ENCODE results near the gene ADAMTS2.

Gene ADAMTS2

DNA sequence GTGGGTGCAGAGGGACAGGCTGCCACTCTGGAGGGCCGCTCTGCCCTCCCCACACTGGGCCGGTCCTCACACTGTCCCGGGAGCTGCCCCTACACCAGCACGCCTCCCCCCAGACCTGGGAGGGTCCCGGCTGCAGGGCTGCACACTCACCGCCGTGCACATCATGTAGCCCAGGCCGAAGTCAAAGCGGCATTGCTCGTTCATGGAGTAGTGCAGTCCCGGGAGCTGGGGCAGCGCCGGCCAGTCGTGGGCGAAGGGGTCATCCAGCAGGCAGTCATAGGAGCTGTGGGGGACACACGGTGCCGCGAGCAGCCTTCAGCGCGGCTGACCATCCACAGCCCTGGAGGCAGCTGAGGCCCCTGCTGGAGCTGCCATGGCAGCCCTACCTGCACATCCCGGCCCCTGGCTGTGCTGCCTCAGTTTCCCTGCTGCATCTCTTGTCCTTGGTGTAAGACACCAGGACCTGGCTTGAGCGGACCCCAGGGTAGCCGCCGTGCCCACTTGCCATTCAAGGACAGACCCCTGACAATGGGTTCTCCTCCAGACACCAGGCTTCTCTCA lies 191.8 kb downstream of the ADAMTS2 start:
- Histone ChIP-seq H3K9me3 (ENCODE audit: insufficient read depth, low read depth, low read length) (no peaks in the 10 kb centered on the region), H3K27ac (ENCODE audit: low read depth, low read length) (no peak overlapping the region), H3K4me1 (ENCODE audit: insufficient read depth, low read length) (no peaks in the 10 kb centered on the region), H3K27me3 (ENCODE audit: insufficient read depth, low read length) (no peaks in the 10 kb centered on the region), H3K9ac (ENCODE audit: low read depth, low read length) (no peak overlapping the region), H3K36me3 (ENCODE audit: insufficient read depth, low read length) (no peaks in the 10 kb centered on the region), H3K4me3 (ENCODE audit: low read length) (no peak overlapping the region)
- 97% methylated on average over 24 of the region's 24 CpGs for WGBS

DNA sequence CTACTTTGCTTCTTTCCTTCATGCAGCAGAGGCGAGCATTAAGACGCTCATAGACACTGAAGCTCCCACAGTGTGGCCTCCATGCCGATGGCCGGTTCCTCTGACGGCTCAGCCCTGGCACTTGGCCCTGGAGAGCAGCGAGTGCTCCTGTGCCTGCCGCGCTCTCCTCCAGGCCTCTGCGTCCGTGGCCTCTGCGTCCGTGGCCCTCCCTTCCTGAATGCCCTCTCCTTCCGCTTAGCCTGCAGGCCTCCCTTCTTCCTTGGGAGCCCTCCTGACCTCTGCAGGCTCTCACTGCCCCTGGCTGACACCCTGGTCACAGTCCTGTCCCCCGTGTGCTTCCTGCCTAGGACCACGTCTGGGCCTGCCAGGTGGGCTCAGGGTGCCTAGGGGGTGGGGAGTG lies 192.3 kb downstream of the ADAMTS2 start:
- no peaks in the 10 kb centered on the region for H3K27me3 ChIP-seq (ENCODE audit: insufficient read depth, low read length)
- H3K27ac ChIP-seq (ENCODE audit: low read depth, low read length), result no peak overlapping the region
- H3K9ac ChIP-seq (ENCODE audit: low read depth, low read length), result no peak overlapping the region
- no peak overlapping the region for H3K4me3 ChIP-seq (ENCODE audit: low read length)
- H3K36me3 ChIP-seq (ENCODE audit: insufficient read depth, low read length), result no peaks in the 10 kb centered on the region
- no peaks in the 10 kb centered on the region for H3K4me1 ChIP-seq (ENCODE audit: insufficient read depth, low read length)
- no peaks in the 10 kb centered on the region for H3K9me3 ChIP-seq (ENCODE audit: insufficient read depth, low read depth, low read length)
- WGBS, result 94% methylated on average over 15 of the region's 15 CpGs

DNA sequence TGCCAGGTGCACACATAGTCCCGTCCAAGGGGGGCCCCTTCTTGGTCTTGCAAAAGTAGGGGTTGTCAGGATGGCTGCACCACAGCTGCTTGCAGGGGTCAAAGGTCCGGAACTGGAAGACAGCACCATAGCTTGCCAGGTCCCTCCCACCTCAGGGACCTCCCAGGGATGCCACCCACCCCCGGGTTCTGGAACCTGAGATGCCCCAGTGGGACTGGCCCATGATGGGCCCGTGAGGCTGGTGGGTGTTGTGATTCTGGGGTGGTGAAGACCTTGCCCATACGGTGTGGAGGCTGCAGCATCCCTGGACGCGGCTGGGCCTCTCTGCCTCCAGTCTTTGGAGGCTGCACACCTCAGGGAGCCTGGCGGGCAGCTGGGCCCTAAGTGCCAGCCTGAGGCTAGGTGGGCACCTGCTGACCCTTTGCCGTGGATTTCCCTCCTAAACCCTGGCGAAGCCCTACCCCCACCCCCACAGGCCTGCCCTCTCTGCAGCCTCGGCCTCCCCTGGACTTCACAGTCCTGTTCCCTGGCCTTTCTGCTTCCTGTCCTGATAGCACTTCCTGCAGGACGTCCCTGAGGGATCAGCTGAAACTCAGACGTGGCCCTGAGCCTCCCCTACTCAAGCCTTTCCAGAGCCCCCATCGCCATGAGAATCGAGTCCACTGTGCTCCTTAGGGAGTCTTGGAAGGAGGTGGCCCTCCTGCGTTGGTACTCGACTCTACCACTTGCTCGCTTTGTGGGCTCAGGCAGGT lies 192.9 kb downstream of the ADAMTS2 start:
- Histone ChIP-seq H3K4me1 (ENCODE audit: insufficient read depth, low read length) (no peaks in the 10 kb centered on the region), H3K27ac (ENCODE audit: low read depth, low read length) (no peak overlapping the region), H3K36me3 (ENCODE audit: insufficient read depth, low read length) (no peaks in the 10 kb centered on the region), H3K4me3 (ENCODE audit: low read length) (no peak overlapping the region), H3K27me3 (ENCODE audit: insufficient read depth, low read length) (no peaks in the 10 kb centered on the region), H3K9ac (ENCODE audit: low read depth, low read length) (no peak overlapping the region), H3K9me3 (ENCODE audit: insufficient read depth, low read depth, low read length) (no peaks in the 10 kb centered on the region)
- WGBS, result 92% methylated on average over 18 of the region's 18 CpGs

DNA sequence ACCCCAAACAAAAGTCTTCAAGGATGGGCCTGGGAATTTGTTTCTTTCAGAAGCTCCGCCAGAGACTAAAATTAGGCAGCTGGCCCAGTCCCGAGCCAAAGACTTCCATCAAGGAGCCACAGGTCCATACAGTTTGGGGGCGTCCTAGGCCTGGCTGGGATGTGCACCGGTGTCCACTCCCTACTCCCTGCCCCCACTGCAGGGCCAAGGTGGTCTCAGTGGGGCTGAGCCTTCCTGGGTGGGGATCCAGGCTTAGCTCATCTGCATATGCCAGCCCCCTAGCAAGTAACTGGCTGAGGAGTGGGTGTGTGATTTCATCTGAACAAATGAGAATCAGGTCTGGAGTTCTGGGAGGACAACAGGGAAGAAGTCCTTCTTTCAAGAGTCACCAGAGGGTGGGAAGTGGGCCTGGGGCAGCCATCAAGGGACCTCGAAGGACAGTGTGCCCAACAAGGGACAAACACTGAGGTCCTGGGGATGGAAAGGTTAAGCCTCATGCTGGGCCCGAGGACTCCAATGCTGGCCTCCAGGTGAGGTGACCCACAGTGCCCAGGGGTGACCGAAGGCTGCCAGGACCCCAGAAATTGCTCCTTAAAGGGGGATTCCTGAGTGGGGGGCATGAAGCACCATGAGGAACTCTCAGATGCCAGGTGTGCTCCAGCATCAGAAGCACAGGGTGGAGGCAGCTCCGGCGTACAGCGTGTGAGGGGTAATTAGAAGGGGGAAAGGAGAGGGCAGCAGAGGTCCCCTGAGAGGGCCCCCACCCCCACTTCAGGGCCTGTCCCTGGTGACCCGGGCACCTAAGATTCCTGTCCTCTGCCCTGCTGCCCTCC lies 193.8 kb downstream of the ADAMTS2 start:
- H3K27me3 ChIP-seq (ENCODE audit: insufficient read depth, low read length), result no peaks in the 10 kb centered on the region
- WGBS, result 93% methylated on average over 11 of the region's 11 CpGs
- no peaks in the 10 kb centered on the region for H3K4me1 ChIP-seq (ENCODE audit: insufficient read depth, low read length)
- no peak overlapping the region for H3K9ac ChIP-seq (ENCODE audit: low read depth, low read length)
- H3K9me3 ChIP-seq (ENCODE audit: insufficient read depth, low read depth, low read length), result no peaks in the 10 kb centered on the region
- H3K27ac ChIP-seq (ENCODE audit: low read depth, low read length), result no peak overlapping the region
- no peak overlapping the region for H3K4me3 ChIP-seq (ENCODE audit: low read length)
- no peaks in the 10 kb centered on the region for H3K36me3 ChIP-seq (ENCODE audit: insufficient read depth, low read length)

DNA sequence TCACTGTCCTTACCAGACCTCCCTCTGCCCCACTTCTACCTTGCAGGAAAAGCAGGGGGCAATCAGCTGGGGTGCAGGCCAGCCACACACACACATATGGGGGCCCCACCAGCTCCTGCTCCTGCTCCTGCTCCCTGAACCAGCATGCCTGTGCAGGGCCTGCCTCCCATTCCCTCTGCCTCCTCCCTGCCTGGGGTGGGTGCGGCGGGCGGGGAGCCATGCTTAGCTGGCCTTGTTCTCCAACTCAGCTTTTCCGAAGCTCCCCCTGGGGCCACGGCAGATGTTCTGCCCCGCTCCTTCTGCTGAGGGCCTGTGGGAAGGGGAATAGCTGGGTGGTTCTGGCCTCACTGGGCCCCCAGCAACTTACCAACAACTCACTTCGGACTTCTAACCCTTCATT lies 195.2 kb downstream of the ADAMTS2 start:
- Histone ChIP-seq H3K4me1 (ENCODE audit: insufficient read depth, low read length) (no peaks in the 10 kb centered on the region), H3K9me3 (ENCODE audit: insufficient read depth, low read depth, low read length) (no peaks in the 10 kb centered on the region), H3K9ac (ENCODE audit: low read depth, low read length) (no peak overlapping the region), H3K27ac (ENCODE audit: low read depth, low read length) (no peak overlapping the region), H3K4me3 (ENCODE audit: low read length) (no peak overlapping the region), H3K36me3 (ENCODE audit: insufficient read depth, low read length) (no peaks in the 10 kb centered on the region), H3K27me3 (ENCODE audit: insufficient read depth, low read length) (no peaks in the 10 kb centered on the region)
- 80% methylated on average over 7 of the region's 7 CpGs for WGBS

DNA sequence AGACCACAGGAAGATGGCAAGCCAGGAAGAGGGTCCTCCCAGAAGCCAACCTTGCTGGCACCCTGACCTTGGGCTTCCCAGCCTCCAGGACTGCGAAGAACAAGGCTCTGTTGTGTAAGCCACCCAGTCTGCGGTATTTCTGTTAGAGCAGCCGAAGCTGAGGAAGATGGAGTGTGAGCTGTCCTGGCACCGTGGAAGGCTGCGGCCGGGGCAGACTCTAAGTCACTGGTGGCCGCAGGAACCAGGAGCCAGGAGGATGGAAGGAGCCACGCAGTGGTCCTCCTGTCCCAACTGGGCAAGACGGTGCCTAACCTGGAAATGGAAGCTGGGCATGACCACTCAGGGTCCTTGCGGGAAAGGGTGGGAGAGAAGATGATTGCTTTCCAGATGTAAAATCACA lies 196.0 kb downstream of the ADAMTS2 start:
- Histone ChIP-seq H3K9me3 (ENCODE audit: insufficient read depth, low read depth, low read length) (no peaks in the 10 kb centered on the region), H3K27me3 (ENCODE audit: insufficient read depth, low read length) (no peaks in the 10 kb centered on the region), H3K36me3 (ENCODE audit: insufficient read depth, low read length) (no peaks in the 10 kb centered on the region), H3K4me1 (ENCODE audit: insufficient read depth, low read length) (no peaks in the 10 kb centered on the region), H3K4me3 (ENCODE audit: low read length) (no peak overlapping the region), H3K27ac (ENCODE audit: low read depth, low read length) (no peak overlapping the region), H3K9ac (ENCODE audit: low read depth, low read length) (no peak overlapping the region)
- WGBS, result 90% methylated on average over 10 of the region's 10 CpGs

DNA sequence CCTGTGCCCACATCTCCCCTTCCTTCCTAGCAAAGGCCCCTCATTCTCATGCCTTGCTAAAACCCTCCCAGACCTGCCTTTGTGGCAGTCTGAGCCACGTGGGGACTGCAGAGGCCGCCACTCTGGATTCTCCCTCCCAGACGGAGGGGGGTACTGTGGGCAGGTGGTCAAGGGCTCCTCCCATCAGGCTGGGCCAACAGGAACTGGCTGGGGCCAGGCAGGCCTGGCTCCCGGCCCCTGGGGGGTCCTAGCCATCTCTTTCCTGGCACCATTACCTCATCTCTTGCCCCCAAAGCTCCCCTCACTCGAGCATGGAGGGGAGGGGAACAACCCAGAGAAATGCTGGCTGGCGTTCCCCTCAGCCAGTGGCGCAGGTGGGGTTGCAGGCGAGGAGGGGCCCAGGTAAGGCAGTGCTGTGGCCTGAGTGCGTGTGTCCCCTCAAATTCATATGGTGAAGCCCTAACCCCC lies 196.5 kb downstream of the ADAMTS2 start:
- H3K36me3 ChIP-seq (ENCODE audit: insufficient read depth, low read length), result no peaks in the 10 kb centered on the region
- no peaks in the 10 kb centered on the region for H3K27me3 ChIP-seq (ENCODE audit: insufficient read depth, low read length)
- H3K4me1 ChIP-seq (ENCODE audit: insufficient read depth, low read length), result no peaks in the 10 kb centered on the region
- H3K9me3 ChIP-seq (ENCODE audit: insufficient read depth, low read depth, low read length), result no peaks in the 10 kb centered on the region
- no peak overlapping the region for H3K9ac ChIP-seq (ENCODE audit: low read depth, low read length)
- H3K27ac ChIP-seq (ENCODE audit: low read depth, low read length), result no peak overlapping the region
- H3K4me3 ChIP-seq (ENCODE audit: low read length), result no peak overlapping the region
- 87% methylated on average over 9 of the region's 9 CpGs for WGBS

DNA sequence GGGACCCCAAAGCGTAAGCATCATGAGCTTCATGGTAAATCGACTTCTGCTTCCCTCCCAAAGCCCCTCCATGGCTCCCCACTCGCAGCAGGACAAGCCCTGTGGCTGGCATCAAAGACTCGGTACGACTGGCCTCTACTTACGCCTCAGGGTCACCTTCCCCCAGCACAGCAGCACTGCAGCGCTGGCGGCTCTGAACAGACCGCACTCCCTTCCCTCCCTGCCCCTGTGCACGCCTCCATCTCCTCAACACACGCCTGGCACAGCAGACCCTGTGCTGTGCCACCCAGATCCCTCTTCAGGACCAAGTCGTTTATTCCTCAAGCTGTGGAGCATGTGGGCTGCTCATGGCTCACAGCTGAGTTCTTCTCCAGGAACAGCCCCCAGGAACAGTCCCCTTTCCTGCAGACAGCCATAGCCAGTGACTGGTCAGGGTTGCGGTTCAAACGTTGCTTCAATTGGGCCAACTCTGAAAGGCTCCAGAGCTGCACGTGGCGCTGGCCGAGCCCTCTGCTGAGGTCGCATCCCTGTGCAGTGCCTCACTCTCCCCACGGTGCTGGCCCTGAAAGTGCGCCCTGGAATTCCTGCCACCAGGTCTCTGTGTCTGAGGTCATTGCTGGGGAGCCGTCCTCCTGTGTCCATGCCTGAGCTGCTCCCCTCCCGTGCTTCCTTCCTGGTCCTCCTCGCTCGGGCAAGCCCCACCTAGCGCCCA lies 197.1 kb downstream of the ADAMTS2 start:
- H3K9ac ChIP-seq (ENCODE audit: low read depth, low read length), result no peak overlapping the region
- 91% methylated on average over 25 of the region's 25 CpGs for WGBS
- H3K27me3 ChIP-seq (ENCODE audit: insufficient read depth, low read length), result no peaks in the 10 kb centered on the region
- H3K4me1 ChIP-seq (ENCODE audit: insufficient read depth, low read length), result no peaks in the 10 kb centered on the region
- H3K36me3 ChIP-seq (ENCODE audit: insufficient read depth, low read length), result no peaks in the 10 kb centered on the region
- H3K27ac ChIP-seq (ENCODE audit: low read depth, low read length), result no peak overlapping the region
- no peak overlapping the region for H3K4me3 ChIP-seq (ENCODE audit: low read length)
- H3K9me3 ChIP-seq (ENCODE audit: insufficient read depth, low read depth, low read length), result no peaks in the 10 kb centered on the region

DNA sequence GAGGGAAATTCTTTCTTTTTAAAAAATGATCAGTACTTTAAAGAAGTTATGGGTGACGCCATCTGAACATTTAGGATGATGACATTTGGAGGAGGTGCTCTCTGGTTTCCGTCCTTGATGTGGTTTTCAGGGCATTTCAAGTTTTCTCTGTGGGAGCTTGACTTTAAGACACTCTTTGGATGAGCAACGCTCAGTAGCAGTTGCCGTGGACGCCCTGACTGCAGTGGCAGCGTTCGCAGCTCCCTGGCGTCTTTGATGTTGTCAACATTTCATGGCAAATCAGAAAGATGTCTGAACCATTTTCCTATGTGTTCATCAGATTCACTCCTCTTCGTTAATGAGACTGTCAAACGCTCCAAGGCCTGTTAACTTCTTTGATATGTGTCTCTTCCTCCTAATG lies 199.0 kb downstream of the ADAMTS2 start:
- H3K27ac ChIP-seq (ENCODE audit: low read depth, low read length), result no peak overlapping the region
- WGBS, result 92% methylated on average over 10 of the region's 10 CpGs

DNA sequence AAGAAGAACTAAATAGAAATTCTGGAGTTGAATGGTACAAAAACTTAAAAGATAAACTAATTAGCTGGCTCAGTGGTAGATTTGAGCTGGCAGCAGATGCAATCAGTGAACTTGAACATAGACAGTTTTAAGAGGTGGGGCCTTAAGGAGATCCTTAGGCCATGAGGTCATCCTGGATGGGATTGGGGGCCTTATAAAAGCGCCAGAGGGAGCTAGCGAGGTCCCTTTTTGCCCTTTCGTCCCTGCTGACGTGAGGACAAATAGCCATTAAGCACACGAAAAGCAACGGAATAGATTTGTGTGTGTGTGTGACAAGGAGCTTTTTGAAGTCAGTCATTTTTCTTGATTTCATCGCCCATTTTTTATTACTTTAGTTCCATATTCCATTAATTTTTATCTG lies 201.8 kb downstream of the ADAMTS2 start:
- no peak overlapping the region for H3K9ac ChIP-seq (ENCODE audit: low read depth, low read length)
- H3K36me3 ChIP-seq (ENCODE audit: insufficient read depth, low read length), result no peaks in the 10 kb centered on the region
- WGBS, result 39% methylated on average over 6 of the region's 7 CpGs
- no peaks in the 10 kb centered on the region for H3K27me3 ChIP-seq (ENCODE audit: insufficient read depth, low read length)
- H3K4me1 ChIP-seq (ENCODE audit: insufficient read depth, low read length), result no peaks in the 10 kb centered on the region
- no peaks in the 10 kb centered on the region for H3K9me3 ChIP-seq (ENCODE audit: insufficient read depth, low read depth, low read length)
- no peak overlapping the region for H3K4me3 ChIP-seq (ENCODE audit: low read length)
- H3K27ac ChIP-seq (ENCODE audit: low read depth, low read length), result no peak overlapping the region

More for the DNA sequence above, 199.0 kb downstream of the ADAMTS2 start:
- no peaks in the 10 kb centered on the region for H3K9me3 ChIP-seq (ENCODE audit: insufficient read depth, low read depth, low read length)
- no peaks in the 10 kb centered on the region for H3K36me3 ChIP-seq (ENCODE audit: insufficient read depth, low read length)
- H3K4me3 ChIP-seq (ENCODE audit: low read length), result no peak overlapping the region
- no peaks in the 10 kb centered on the region for H3K27me3 ChIP-seq (ENCODE audit: insufficient read depth, low read length)
- H3K9ac ChIP-seq (ENCODE audit: low read depth, low read length), result no peak overlapping the region
- H3K4me1 ChIP-seq (ENCODE audit: insufficient read depth, low read length), result no peaks in the 10 kb centered on the region
